Measurements from ENCODE around the gene SYNE1.

DNA sequence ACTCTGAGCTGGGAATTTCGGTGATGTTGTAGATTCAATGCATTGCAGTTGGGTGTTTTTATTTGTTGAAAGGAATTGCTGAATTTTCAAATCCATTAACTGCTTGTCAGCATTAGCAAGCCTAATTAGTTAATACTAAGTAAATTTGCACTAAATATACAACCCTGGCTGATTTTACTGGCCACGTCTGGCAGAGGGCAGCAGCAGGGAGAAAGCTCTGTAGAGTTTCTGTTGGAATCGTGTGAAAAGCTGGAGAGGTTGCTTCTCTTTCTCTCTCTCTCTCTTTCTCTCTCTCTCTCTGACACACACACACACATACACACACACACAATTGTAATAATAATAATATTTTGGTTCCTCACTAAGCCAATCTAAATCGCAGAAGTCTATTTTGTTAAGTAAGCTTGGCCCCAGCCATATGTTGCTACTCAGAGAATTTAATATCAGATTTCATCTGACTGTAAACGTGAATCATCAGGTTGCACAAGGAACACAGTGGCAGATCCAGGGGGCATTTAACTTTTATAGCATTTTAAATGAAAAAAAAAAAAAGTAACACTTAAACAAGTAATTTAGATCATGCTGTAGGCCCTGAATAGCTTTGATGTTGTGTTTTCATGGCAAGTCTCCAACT is 540.2 kb downstream of the SYNE1 start:
- TF ChIP-seq, protein P1, sequence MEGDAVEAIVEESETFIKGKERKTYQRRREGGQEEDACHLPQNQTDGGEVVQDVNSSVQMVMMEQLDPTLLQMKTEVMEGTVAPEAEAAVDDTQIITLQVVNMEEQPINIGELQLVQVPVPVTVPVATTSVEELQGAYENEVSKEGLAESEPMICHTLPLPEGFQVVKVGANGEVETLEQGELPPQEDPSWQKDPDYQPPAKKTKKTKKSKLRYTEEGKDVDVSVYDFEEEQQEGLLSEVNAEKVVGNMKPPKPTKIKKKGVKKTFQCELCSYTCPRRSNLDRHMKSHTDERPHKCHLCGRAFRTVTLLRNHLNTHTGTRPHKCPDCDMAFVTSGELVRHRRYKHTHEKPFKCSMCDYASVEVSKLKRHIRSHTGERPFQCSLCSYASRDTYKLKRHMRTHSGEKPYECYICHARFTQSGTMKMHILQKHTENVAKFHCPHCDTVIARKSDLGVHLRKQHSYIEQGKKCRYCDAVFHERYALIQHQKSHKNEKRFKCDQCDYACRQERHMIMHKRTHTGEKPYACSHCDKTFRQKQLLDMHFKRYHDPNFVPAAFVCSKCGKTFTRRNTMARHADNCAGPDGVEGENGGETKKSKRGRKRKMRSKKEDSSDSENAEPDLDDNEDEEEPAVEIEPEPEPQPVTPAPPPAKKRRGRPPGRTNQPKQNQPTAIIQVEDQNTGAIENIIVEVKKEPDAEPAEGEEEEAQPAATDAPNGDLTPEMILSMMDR (IDR thresholded peaks at IDR 0.05) = no peak
- TF ChIP-seq EP300 (IDR thresholded peaks at IDR 0.05) = no peak
